DOHH2 (cell line): ENCODE data around the gene ATAD2B.
"Not testable (repeated sequence)": the region's sequence is repeated elsewhere in the genome, so short reads cannot be mapped to it uniquely, and the experiment has no call there.

Experiments used
- H3F3A ChIP-seq: fragments of 200-600 bp; sonication (generic), shearing (Covaris generic); 2 replicates; pipeline ENCODE4 v1.6.0; 2016; ENCODE audit warnings: antibody characterized with exemption, mild to moderate bottlenecking; ENCODE audit not compliant: control insufficient read depth, insufficient read depth
- H3K27ac ChIP-seq: fragments of 200-600 bp; sonication (generic); 2 replicates; pipeline ENCODE4 v1.5.1; 2014; ENCODE audit warnings: low read depth, mild to moderate bottlenecking, low read length, moderate library complexity
- H3K27me3 ChIP-seq: fragments of 200-600 bp; sonication (generic); 2 replicates; pipeline ENCODE4 v1.6.1; 2014; ENCODE audit warnings: mild to moderate bottlenecking, low read length, mixed read lengths; ENCODE audit not compliant: control insufficient read depth
- H3K36me3 ChIP-seq: fragments of 200-600 bp; sonication (generic); 2 replicates; pipeline ENCODE4 v1.6.1; 2014; ENCODE audit warnings: mild to moderate bottlenecking, low read length, moderate library complexity, mixed read lengths; ENCODE audit not compliant: control insufficient read depth
- H3K4me1 ChIP-seq: fragments of 200-600 bp; sonication (generic); 2 replicates; pipeline ENCODE4 v1.6.1; 2014; ENCODE audit warnings: mild to moderate bottlenecking, low read length, mixed read lengths; ENCODE audit not compliant: control insufficient read depth
- H3K4me2 ChIP-seq: fragments of 200-600 bp; sonication (generic); 2 replicates; pipeline ENCODE4 v1.6.0; 2014; ENCODE audit warnings: mild to moderate bottlenecking, low read length, moderate library complexity
- H3K4me3 ChIP-seq: fragments of 200-600 bp; sonication (generic); 2 replicates; pipeline ENCODE4 v1.5.1; 2014; ENCODE audit warnings: mild to moderate bottlenecking, low read length, mixed read lengths
- H3K79me2 ChIP-seq: fragments of 200-600 bp; sonication (generic); 2 replicates; pipeline ENCODE4 v1.6.1; 2014; ENCODE audit warnings: mild to moderate bottlenecking, low read length, mixed read lengths; ENCODE audit not compliant: control insufficient read depth
- H3K9me2 ChIP-seq: fragments of 200-600 bp; sonication (generic); replicated peaks from 2 replicates; pipeline ENCODE4 v1.6.1; 2014; ENCODE audit warnings: mild to moderate bottlenecking, low read length, mixed read lengths; ENCODE audit not compliant: control insufficient read depth
- H3K9me3 ChIP-seq: fragments of 200-600 bp; sonication (generic); 2 replicates; pipeline ENCODE4 v1.6.1; 2014; ENCODE audit warnings: antibody characterized with exemption, low read length, mixed read lengths; ENCODE audit not compliant: control insufficient read depth, insufficient read depth
- H4K20me1 ChIP-seq: fragments of 200-600 bp; sonication (generic); 2 replicates; pipeline ENCODE4 v1.6.0; 2014; ENCODE audit warnings: low read depth, mild to moderate bottlenecking, antibody characterized with exemption, low read length, moderate library complexity; ENCODE audit not compliant: control insufficient read depth, insufficient read depth
- EZH2phosphoT487 ChIP-seq: fragments of 200-600 bp; sonication (generic); IDR thresholded peaks from 2 replicates; pipeline ENCODE4 v1.6.1; 2017; ENCODE audit warnings: borderline replicate concordance, mild to moderate bottlenecking, antibody characterized with exemption, low read length, moderate library complexity, mixed read lengths
- TF ChIP-seq, protein P1 (sequence below): fragments of 200-600 bp; sonication (generic); IDR thresholded peaks from one replicate; pipeline ENCODE4 v1.5.1; 2014; ENCODE audit warnings: antibody characterized with exemption, mild to moderate bottlenecking, low read depth, low read length; ENCODE audit not compliant: poor library complexity, severe bottlenecking

Gene ATAD2B

DNA sequence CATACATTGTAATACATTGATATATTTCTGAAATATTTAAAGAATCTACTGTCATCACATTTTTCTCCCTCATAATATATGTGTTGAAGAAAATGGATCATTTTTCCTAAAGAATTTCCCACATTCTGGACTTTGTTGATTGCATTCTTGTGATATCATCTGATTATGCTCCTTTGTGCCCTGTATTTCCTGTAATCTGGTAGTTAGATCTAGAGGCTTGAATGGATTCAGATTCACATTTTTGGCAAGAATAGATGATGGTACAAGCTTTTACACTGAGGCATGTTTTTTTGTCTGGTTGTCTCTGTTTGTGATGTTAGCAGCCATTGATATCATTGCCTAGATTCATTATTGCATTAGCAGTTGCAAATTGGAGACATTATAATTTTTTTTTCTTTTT, 26.7 kb upstream of the ATAD2B start:
- H3K9me2 ChIP-seq = no peaks in the 10 kb centered on the region
- H3K4me3 ChIP-seq = no peak overlapping the region
- H3K9me3 ChIP-seq = no peaks in the 10 kb centered on the region
- no peaks in the 10 kb centered on the region for H3F3A ChIP-seq
- no peaks in the 10 kb centered on the region for H3K27me3 ChIP-seq
- H4K20me1 ChIP-seq = no peaks in the 10 kb centered on the region
- peaks cover 16% of the 10 kb centered on the region for H3K79me2 ChIP-seq
- H3K4me2 ChIP-seq = no peak overlapping the region
- H3K36me3 ChIP-seq = no peaks in the 10 kb centered on the region
- H3K27ac ChIP-seq = no peak overlapping the region
- no peaks in the 10 kb centered on the region for H3K4me1 ChIP-seq
- TF ChIP-seq EZH2phosphoT487 = no peak
- TF ChIP-seq, protein P1, sequence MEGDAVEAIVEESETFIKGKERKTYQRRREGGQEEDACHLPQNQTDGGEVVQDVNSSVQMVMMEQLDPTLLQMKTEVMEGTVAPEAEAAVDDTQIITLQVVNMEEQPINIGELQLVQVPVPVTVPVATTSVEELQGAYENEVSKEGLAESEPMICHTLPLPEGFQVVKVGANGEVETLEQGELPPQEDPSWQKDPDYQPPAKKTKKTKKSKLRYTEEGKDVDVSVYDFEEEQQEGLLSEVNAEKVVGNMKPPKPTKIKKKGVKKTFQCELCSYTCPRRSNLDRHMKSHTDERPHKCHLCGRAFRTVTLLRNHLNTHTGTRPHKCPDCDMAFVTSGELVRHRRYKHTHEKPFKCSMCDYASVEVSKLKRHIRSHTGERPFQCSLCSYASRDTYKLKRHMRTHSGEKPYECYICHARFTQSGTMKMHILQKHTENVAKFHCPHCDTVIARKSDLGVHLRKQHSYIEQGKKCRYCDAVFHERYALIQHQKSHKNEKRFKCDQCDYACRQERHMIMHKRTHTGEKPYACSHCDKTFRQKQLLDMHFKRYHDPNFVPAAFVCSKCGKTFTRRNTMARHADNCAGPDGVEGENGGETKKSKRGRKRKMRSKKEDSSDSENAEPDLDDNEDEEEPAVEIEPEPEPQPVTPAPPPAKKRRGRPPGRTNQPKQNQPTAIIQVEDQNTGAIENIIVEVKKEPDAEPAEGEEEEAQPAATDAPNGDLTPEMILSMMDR = no peak

DNA sequence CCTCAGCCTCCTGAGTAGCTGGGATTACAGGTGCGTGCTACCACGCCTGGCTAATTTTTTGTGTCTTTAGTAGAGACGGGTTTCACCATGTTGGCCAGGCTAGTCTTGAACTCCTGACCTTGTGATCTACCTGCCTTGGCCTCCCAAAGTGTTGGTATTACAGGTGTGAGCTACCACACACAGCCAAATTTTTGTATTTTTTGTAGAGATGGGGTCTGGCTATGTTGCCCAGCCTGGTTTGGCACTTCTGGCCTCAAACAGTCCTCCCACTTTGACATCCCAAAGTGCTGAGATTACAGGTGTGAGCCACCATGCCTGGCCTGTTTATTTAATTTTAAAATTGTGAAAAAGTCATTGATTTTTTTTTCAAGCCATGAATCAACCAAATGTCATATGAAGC, 25.6 kb upstream of the ATAD2B start:
- H3K9me2 ChIP-seq, H3K36me3 ChIP-seq, H4K20me1 ChIP-seq, H3K9me3 ChIP-seq, H3K27me3 ChIP-seq, H3K4me1 ChIP-seq, H3F3A ChIP-seq, H3K4me3 ChIP-seq, H3K27ac ChIP-seq, H3K4me2 ChIP-seq: not testable (repeated sequence)
- peaks cover 25% of the 10 kb centered on the region for H3K79me2 ChIP-seq

DNA sequence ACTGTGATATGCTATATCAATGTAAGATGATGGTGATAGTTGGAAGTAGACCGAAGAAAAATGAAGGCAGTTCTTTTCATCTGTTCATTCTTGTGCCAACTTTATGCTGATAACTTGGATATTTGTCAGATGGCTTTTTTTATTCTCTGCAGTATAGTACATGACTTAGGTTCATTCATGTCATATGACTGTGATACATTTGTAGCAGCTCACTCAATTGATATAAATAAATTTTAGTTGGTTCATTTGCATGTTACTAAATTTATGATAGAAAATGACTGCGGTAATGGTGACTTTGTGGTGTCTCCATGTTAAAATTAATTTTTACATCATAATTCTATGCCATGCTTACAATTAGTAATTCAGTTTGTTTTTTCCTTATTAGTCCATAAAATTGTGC, 20.4 kb upstream of the ATAD2B start:
- Histone ChIP-seq H3K9me2 (no peaks in the 10 kb centered on the region), H3K27me3 (no peaks in the 10 kb centered on the region), H3K27ac (no peak overlapping the region), H3K4me2 (peak overlapping the region; percentile 50), H3K4me3 (peak overlapping the region; percentile 27), H3K9me3 (no peaks in the 10 kb centered on the region), H3K79me2 (peaks cover 52% of the 10 kb centered on the region), H3K4me1 (peaks cover 13% of the 10 kb centered on the region), H3K36me3 (no peaks in the 10 kb centered on the region; the same call in 1 of the 2 replicates), H3F3A (no peaks in the 10 kb centered on the region), H4K20me1 (no peaks in the 10 kb centered on the region)
- TF ChIP-seq, protein P1 = no peak
- no peak for TF ChIP-seq EZH2phosphoT487

DNA sequence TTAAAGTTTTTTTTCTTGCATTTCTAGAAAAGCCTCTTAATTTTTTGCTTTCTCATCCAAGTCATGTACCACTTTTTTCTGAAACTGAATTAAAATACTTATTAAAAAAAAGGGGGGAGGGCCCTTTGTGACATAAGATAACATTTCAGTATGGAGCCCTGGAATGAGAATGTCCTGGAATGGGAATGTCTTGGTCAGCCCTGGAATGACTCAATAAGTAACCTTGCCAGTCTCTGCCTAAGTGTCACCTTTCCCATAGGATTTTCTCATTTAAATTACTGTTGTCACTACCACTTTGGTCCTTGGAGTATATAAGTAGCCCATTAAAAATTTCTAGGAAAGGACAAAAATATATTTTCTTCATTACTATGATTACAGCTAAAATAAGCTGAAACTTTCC, 18.1 kb upstream of the ATAD2B start:
- Histone ChIP-seq H3K4me2 (no peak overlapping the region), H3K79me2 (peaks cover 68% of the 10 kb centered on the region), H3F3A (0 out of 2 replicates have a peak, but pooled peaks cover 2% of the 10 kb centered on the region), H4K20me1 (no peaks in the 10 kb centered on the region), H3K4me1 (peaks cover 18% of the 10 kb centered on the region), H3K4me3 (no peak overlapping the region), H3K27ac (no peak overlapping the region), H3K9me3 (no peaks in the 10 kb centered on the region), H3K36me3 (no peaks in the 10 kb centered on the region; the same call in 1 of the 2 replicates), H3K9me2 (no peaks in the 10 kb centered on the region), H3K27me3 (no peaks in the 10 kb centered on the region)
- TF ChIP-seq EZH2phosphoT487 = no peak
- TF ChIP-seq, protein P1 = no peak
